ENCODE results near the gene PI3. TPM values are rescaled to one million over a fixed set of nuclear protein-coding genes. Genes with fewer than 3 reads are reported as not detected.
"Not testable (repeated sequence)": the region's sequence is repeated elsewhere in the genome, so short reads cannot be mapped to it uniquely, and the experiment has no call there.

Gene PI3
- total and polyA plus RNA-seq, 9 of the 15 experiments (the other 6 are each of a cell fraction or from before 2014, with no cell fraction given): not detected

DNA sequence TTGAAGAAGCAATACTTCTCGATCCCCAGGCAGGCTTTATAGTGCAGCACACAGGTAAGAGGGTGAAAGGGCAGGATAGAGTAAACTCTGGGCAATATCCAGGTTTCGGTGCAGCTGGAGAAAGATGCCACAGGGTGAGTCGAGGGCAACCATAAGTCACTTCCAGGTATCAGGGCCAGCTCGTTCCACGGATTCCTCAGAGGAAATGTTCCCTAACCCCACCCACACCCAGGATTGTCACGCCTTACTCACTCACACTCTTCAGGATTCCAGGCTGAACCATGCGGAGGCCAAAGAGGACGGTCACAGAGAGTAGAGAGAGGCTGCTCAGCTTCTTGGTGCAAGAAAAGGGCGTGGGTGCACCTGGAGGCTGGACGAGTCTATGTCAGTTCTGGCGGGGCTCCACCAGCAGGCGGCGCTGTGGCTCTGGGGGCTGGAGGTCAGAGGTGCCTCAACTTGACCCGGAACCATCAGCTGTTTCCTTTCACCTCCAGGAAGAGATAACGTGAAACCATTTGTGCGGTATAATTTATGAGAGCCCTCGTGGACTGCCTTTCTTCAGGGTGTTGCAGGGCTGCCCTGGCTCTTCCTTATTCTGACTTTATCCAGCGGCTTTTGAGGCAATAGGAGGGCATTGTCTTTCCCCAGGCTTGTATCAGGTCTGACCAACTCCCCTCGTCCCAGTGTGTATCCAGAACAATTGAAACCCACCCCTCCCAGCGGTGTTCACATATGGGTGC is 36.0 kb upstream of the PI3 start (continued):
- no peak for TF ChIP-seq ZNF75A (CRISPR knock-in tag; IDR thresholded peaks at IDR 0.05)

DNA sequence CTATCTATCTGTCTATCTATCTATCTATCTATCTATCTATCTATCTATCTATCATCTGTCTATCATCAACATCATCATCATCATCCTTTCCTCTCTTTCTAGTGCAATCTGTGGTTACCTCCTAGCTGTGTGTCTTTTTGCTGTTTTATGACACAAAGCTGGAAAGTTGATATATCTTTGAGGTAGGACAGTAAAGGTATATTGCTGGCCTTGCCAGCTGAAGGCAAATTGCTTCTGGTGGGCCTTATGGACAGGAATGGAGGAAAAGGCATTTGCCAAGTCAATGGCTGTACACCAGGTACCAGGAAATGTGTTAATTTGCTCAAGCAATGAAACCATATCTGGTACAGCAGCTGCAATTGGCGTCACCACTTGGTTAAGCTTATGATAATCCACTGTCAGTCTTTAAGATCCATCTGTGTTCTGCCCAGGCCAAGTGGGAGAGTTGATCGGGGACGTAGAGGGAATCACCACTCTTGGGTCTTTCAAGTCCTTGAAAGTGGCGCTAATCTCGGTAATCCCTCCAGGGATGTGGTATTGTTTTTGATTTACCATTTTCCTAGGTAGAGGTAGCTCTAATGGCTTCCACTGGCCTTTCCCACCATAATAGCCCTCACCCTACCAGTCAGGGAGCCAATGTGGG is 34.8 kb upstream of the PI3 start:
- in situ Hi-C loops (cut with MboI): not testable (repeated sequence)
- intact Hi-C loops (cut with micrococcal nuclease): loop anchor here (2.0 kb wide), 1 partner anchor 151 kb away; no protein-coding TSS in a partner anchor

More for the DNA sequence above, 34.8 kb upstream of the PI3 start:
- H3K27ac ChIP-seq (ENCODE audit: extremely low read depth, low read depth, low read length); H3K36me3 ChIP-seq (ENCODE audit: control insufficient read depth, insufficient read depth, low read length); H3K9me3 ChIP-seq (replicated peaks; ENCODE audit: control insufficient read depth, insufficient read depth, low read depth, low read length); H3K79me2 ChIP-seq (ENCODE audit: control insufficient read depth, insufficient read depth, low read length); H3K9me1 ChIP-seq (ENCODE audit: control insufficient read depth, insufficient read depth, low read length); DNase-seq (ENCODE audit: extremely low read depth in 1 of 4, low spot score in 3 of 4); H2AFZ ChIP-seq (ENCODE audit: low read depth, low read length); H3K4me3 ChIP-seq; BruUV-seq (replicated peaks); ATAC-seq; H4K20me1 ChIP-seq (replicated peaks; ENCODE audit: control insufficient read depth, insufficient read depth, low read length); FAIRE-seq; H3K9ac ChIP-seq (ENCODE audit: insufficient read depth in 1 of 2, low read depth in 2 of 2, low read length in 2 of 2); H3K4me1 ChIP-seq (replicated peaks in 1 of 2; ENCODE audit: control insufficient read depth in 2 of 2, insufficient read depth in 2 of 2, low read length in 2 of 2); H3K4me2 ChIP-seq (ENCODE audit: insufficient read depth, low read length): not testable (repeated sequence)
- H3K27me3 ChIP-seq (ENCODE audit: control insufficient read depth in 2 of 2, insufficient read depth in 2 of 2, low read length in 2 of 2): peaks cover 0 to 15% of the 10 kb centered on the region in 2 experiments; a peak in 4 of 5 replicates
- WGBS (ENCODE audit: insufficient coverage, low coverage, missing lambda C conversion rate): 10% methylated on average over 5 of the region's 5 CpGs
- ChIA-PET POLR2A (interaction anchor here (0.6 to 0.7 kb wide), 3 partner anchors 24 to 406 kb away, joined by 3 to 4 read pairs (median 3); no protein-coding TSS in a partner anchor), CTCF (ENCODE audit: low intra/inter-chr PET ratio) (interaction anchor here (0.6 kb wide), 1 partner anchor 22 kb away, joined by 3 read pairs; no protein-coding TSS in a partner anchor)
- peak; percentile 60 for TF ChIP-seq DACH1 (IDR thresholded peaks at IDR 0.05; ENCODE audit: partially characterized antibody)

Data from K562 (cell line).